GM12874 (cell line): ENCODE measurements around the gene DRD1.
A peak's percentile ranks its signal among the peaks of the same experiment; 100 is the strongest.

Experiments used
- TF ChIP-seq, protein P1 (sequence below): IDR thresholded peaks from 2 replicates; pipeline ENCODE4 v1.5.1; 2011; ENCODE audit warnings: low read depth, mild to moderate bottlenecking, control low read depth, low read length, moderate library complexity; ENCODE audit not compliant: insufficient read depth

DRD1 gene

DNA sequence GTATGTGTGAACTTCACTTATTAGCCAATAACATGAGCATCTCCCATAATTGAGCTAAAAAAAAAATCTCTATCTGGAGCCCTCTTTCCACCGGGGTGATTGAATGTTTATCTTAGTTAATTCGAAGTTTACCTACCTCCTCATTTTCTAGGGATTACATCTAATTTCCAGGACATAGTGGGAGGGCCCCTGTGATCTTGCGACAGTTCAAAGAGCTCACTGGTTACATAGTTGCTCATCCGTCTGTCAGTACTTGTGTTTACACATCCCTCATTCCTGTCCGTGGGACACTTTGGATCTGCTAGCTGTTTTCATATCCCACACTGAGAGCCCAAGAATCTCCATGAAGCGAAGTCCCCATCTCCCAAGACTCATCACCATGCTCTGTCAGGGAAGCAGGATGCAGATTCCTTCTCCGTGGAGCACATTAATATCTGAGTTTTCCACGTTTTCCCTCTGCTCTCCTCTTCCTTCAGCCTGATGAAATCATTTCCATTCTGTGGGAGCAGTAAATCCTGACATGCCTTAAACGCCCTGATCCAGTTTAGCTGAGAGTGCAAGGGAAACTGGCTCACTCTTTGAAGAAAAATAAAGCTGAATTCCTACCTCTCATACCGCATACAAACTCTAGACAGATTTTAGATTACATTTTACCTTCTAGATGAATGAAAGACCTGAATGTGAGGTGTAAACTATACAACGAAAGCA, 24.2 kb upstream of the DRD1 start:
- TF ChIP-seq, protein P1, sequence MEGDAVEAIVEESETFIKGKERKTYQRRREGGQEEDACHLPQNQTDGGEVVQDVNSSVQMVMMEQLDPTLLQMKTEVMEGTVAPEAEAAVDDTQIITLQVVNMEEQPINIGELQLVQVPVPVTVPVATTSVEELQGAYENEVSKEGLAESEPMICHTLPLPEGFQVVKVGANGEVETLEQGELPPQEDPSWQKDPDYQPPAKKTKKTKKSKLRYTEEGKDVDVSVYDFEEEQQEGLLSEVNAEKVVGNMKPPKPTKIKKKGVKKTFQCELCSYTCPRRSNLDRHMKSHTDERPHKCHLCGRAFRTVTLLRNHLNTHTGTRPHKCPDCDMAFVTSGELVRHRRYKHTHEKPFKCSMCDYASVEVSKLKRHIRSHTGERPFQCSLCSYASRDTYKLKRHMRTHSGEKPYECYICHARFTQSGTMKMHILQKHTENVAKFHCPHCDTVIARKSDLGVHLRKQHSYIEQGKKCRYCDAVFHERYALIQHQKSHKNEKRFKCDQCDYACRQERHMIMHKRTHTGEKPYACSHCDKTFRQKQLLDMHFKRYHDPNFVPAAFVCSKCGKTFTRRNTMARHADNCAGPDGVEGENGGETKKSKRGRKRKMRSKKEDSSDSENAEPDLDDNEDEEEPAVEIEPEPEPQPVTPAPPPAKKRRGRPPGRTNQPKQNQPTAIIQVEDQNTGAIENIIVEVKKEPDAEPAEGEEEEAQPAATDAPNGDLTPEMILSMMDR = no peak

DNA sequence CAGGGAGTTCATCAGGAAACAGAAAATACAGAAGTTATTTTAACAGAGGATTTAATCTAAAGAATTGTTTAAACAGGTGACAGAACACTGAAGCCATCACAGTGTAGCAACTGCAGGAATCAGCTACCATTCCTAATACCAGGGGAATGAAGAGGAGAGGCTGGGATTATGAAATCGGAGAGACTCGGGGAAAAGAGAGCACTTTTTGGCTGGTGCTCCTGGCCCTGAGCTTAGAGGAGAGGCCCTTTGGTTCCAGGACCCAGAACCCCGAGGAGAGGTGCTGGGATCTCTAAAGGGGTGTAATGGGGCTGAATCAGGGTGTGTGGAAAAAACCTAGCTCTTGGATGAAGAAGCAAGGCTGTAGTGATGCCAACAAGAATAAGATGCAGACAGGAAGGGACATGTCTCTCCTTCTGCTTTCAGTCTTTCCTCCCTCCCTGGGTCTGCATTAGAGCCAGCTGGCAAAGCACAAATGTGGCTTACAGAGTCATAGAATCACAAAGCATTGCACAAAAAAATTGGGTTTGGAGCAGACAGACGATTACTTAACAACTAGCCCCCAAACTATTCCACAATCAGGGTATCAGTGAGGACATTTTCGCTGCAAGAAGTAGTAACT, 22.8 kb upstream of the DRD1 start:
- TF ChIP-seq, protein P1 = no peak

DNA sequence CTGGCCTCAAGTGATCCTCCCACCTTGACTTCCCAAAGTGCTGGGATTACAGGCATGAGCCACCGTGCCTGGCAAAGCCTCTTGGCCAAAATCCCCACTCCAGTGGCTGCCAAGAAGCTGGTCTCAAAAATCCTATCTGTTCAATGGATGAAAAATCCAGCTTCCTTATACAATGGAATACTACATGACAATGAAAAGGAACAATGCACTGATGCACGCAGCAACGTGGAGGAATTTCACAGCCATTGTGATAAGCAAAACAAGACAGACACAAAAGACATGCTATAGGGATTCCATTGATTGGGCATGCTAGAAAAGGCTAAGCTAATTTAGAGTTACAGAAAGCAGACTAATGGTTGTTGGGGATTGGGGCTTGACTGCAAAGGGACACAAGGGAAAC, 21.3 kb upstream of the DRD1 start:
- TF ChIP-seq, protein P1 = no peak

DNA sequence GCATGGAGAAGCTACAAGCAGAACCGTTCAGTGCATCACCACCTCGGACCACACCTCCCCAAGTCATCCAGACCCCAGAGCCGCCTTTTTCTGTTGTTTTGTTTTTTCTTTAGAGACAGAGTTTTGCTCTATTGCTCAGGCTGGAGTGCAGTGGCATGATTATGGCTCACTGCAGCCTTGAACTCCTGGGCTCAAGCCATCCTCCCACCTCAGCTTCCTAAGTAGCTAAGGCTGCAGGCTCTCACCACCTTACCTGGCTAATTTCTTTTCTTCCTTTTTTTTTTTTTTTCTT, 20.9 kb upstream of the DRD1 start:
- TF ChIP-seq, protein P1 = no peak

DNA sequence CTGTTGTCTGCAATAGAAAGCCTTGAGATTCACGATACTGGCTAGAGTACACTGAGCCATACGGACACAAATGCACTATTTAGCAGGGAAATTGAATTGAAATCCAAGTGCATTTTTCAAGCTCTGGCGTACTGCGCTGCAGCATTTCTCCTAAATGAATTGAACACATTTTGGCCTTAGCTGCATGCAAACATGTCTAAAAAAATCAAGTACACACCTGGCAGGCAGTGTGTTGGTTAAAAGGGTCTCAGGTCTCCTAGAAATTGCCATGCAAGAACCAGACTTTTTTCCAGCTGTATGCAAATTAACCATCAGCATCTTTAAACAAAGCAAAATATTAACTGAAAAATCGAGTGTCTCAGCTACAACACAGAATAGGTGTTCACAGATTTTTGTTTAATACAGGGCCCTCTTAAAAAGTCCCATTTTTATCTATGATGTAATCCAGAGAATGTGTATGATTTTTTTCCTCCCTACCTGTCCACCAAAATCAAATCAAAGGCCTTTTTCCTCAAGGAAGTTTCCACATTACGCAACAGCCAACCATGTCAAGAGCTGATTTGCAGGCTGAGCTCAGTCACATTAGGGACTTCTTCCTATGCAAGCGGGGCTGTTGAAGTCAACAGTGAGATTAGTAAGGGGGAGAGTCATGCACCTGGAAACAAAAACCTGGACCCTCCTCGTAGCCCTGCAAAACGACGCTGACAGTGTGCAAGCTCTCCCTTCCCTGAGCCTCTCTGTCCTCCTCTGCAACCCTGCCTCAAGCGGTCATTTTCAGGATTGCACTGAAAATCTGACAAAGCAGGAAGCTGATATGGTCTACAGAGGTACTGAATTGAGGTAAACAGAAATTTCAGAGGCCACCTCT, 20.3 kb upstream of the DRD1 start:
- TF ChIP-seq, protein P1 = peak; percentile 78

DNA sequence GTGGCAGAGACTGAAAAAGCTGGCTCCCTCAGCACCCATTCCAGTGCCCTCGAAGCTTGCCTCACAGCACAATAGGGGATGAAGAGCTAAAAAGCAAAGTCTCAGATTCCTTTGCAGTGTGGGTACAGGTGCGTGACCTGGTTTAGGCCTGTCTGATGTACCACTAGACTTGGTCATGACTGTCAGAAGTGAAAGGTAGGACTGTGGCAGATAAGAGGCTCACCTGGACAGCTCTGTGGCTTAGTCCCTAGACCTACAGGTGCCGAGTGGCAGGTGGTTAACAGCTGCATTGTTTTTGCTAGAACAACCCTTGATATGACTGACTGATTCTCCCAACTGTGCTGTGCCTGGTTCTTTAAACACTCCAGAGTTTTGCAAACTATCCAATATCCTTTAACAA, 19.7 kb upstream of the DRD1 start:
- TF ChIP-seq, protein P1 = no peak

DNA sequence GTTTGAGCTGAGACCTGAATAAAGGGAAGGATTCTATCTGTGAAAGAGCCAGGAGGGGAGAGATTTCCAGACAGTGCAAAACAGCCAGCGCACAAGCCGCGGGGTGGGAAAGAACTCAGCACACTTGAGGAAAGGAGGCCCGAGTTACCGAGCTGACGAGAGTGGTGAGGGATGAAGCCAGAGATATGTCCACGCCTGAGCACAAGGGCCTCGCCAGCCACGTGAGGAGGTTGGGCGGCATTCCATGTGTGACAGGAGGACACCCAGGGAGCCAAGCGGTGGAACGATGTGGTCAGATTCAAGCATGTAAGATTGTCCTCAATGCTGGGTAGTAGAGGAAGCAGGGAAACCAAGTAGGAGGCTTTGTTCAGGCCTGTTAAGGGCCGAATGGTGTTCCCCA, 17.4 kb upstream of the DRD1 start:
- TF ChIP-seq, protein P1 = no peak
